NCI-H2107 treated with DMSO at 0.1 percent for 48 hours (cell line): ENCODE measurements around the gene CKLF.
"Not testable (repeated sequence)": the region's sequence is repeated elsewhere in the genome, so short reads cannot be mapped to it uniquely, and the experiment has no call there.

ENCODE experiments used
- DNase-seq: peaks from one replicate; lab custom pipeline; 2025; ENCODE audit not compliant: unreplicated experiment; lab: John Stamatoyannopoulos, UW

The CKLF gene

DNA sequence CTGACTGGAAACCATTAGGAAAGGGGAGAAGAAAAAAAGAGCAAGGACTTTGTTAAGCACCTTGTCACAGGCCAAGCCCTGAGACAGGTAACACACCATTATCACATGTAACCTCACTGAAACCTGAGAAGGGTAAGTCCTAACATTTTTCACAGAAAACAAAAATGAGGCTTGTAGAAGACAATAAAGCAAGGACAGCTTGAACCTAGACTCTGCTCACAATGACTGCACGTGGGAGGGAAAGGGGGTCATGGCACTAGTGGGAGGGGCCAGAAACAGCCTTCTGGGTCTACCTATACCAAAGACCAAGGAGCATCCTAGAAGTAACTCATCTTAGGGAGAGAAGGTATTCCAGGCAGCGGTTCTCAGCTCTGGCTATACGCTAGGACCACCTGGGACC, 10.0 kb upstream of the CKLF start:
- no peak for DNase-seq

DNA sequence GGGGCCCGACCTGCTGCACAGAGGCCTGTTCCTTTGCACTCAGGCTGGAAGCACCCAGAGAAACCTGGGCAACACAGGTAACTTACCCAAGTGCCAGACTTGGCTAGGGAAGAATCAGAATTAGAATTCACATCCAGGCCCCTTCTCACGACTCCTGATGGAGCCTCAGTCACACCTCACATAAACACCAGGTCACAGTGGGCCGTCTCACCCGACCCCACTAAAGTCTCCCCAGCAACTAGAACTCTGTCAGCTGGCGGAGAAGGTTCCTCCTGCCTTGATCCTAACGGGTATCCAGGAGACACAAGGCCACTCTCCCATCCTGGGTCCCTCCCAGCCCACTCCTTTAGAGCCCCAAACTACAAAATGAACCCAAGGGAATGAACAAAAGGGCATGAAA, 8.8 kb upstream of the CKLF start:
- DNase-seq: no peak

DNA sequence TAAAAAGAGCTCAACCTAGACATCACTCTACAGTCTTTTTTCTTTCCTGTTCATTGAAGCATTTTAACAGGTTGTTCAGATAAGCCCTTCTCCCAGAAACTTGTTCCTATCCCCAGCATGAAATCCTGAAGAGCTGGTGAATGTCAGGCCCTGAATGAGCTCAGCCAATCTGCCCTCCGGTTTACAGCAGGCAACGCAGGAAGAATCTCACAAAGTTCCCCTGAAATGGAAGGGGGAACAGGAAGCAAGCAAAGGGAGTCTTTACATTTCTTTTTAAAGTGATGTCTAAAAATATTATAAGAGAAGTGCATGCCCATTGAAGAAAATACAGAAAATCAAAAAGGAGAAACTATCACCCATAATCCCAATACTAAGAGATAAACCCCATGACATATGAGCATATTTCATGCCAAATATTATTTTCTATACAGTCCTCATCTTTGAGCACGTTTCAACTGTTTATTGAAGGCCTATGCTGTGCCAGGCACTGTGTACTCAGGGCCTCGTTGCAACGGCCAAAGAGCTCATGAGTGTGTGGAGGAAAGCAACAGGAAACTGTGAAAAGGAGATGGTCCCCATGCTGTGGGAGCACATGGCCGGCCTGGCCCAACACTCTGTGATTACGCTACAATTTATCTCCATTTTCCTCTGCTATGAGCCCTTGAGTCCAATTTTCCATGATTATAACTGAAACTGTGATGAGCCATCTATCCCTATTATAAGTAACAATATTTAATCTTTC, 8.2 kb upstream of the CKLF start:
- DNase-seq: no peak

DNA sequence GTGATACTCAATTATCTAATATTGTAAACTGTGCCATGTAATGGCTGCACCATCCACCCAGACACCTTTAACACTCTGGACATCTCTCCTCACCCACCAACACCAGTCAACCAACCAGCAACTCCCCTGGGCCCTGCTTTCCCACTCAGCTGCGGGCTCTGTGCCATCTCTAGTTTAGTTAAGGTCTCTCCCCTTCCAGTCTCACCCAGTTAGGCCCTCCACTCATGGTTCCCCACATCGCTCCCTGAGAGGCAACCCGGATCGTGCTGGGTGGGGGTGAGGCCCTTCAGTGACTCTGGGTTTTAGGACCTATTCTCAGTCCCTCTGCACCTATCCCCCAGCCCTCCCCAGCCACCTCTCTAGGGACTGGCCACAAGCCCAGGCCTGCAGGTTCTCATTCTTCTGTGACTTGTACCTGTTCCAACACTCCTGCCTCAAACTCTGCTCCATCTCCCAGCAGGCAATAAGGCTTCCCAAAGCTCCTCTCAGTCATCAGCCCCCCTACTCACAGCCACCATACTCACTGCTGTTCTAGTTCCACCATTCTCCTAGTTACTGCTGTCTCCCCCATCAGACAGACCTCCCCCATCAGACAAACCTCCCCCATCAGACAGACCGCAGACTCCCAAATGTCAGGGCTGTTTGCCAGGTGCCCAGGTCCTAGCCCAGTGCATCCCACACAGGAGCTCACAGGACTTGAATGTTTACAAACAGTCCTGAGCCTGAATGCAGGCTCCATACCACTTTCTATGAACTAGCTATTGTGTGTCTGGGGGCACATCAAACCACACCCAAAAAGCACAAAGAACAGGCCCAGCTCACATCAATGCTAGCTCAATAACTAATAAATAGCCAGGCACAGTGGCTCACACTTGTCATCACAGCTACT, 5.0 kb upstream of the CKLF start:
- DNase-seq: peak; percentile 26

DNA sequence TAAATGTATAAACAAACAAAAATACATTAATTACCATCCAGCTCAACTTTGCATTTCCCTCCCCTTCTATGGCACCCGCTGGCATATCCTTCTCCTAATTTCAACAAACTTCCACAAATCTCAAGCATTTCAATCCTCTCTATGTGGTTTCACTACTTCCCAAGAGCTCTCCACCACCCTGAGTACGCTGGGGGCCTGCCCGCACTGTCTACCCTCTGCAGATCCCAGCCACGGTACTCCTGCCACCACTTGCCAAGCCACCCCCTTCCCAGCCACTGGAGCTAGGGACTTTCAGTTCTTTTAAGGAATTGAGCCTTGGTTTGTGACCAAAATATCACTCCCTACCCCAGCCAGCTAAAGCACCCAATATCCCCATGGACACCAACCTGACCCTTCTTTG, 4.3 kb upstream of the CKLF start:
- DNase-seq: no peak

DNA sequence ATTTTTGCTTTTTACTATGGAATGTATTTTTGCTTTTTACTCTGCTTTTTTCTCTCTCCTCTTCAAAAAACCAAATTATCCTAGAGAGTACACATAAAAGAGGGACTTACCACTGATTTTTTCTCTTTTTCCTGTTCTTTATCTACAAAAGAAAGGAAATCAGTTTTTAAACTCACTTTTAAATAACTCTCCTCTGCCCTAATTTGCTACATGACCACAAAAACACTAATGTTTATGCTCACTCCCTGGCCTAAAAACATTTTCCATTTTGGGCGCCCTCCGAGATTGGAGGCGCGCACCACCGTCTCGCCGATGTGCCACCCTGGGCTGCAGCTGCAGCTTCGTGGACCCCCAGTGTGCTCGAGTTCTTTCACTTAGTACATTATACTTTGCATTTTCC, 3.5 kb upstream of the CKLF start:
- DNase-seq: no peak

DNA sequence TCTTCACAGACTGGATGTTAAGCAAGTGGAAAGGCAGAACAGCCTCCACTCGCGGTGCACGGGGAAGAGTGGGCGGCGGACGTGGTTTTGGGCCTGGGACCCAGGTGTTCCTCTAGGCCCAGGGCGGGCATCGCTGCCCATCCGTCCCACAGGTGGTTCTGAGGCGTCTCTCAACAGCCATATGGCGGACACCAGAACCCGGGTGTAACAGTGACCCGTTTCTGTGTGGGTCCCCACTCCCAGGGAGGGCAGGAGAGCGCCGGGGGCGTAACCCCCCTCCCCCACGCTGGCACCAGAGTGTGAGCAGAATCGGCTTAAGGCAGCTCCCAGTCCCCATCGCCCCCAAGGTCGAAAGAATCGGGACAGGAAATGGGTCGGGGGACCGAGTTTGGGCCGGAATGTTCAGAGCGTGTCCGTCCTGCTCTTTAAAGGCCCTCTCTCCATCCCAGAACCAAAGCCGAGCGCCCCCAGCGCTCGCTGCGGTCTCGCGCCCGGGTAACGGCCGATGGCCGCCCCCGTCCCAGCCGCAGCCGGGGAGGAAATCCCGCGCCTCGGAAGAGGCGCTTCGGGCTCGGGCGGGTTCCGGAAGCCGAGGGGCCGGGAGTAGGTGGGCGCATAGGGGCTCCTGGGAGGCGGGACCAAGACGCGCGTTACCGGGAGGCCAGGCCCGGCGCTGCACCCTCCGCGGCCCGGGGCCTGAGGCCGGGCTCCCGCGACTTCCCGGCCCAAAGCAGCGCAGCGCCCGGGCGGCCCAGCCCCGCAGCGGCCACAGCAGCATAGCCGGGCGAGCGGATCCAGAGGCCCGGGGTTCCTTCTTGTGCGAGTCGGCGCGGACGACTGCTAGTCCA, 2.9 kb upstream of the CKLF start, which contains the start of gene TK2:
TSS of gene TK2 (minus strand) at position 839 of the 848 bp plus-strand sequence. CDS start at position 778, 61 bp downstream.
- DNase-seq: no peak

DNA sequence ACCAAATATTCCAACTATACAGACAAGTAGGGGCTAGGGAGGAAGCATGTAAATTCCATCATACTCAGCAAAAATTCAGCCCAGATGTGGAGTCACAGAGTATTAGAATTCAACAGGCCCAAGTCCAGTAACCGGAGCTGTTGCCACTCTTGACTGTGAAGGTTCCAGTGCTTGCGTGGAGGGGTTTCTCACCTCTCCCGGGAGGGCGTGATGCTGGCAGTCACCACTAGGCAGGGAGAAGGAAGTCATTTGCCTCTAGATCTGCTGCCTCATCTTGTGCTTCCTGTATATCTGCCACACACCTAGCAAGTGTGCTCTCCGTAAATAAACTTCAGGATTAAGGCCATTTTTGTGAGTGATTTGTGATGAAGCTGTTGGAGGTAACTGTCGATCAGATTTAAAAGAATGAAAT, 1.0 kb upstream of the CKLF start:
- peak; percentile 12 for DNase-seq

DNA sequence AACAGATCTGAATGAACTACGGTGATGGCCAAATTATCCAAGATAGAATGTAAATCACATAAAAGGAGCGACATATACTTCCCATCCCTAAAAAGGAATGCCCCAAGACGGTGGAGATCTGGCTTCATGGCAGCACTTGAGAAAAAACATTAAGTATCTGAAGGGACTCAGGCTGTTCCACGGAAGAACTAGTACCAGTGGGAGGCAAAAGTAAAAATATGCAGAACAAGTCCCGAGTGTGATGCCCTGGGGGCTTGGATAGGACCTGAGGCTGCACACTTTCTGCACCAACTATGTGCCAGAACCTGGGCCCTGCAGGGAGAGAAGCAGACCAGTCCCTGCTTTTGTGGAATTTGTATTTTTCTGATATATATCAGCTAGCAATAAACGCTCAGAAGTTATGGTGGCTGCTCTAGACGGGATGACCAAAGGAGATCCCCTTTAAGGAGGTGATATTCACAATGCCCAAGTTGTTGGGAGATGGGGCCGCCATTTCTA, 539 bp upstream of the CKLF start:
- no peak for DNase-seq

DNA sequence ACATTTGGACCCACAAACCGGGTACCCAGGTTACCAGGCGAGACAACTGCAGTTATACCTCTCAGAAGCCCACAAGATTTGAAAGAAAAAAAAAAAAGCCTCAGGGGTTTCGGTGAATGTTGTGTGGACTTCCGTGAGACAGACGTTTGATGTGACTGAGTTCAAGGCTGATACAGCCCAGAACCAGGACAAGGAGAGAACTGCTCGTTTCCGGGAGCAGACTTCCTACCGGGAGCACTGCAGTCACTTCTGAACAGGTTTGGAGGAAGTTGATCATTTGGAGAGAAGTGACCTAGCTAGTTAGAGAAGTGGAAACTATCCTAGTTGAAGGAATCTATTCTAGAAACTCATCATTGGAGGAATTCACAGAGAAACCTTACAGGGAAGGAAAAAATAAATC, 847 bp downstream of the CKLF start:
- no peak for DNase-seq

DNA sequence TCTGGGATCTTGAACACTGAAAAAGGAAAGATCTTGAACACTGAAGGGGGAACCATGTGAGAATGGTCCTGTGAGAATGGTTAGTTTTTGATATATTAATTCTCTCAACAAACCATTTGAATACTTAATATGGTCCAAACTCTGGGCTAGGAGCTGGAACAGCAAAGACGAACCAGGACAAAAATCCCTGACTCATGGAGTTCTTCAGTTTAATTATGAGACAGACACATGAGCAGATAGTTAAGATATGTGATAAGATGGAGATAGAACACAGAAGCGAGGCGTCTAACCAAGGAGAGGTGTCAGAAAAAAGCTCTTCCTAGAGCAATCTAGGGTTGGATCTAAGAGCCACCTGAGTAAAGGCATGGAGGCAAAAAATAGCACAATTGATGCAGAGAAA, 1.6 kb downstream of the CKLF start:
- DNase-seq: no peak

DNA sequence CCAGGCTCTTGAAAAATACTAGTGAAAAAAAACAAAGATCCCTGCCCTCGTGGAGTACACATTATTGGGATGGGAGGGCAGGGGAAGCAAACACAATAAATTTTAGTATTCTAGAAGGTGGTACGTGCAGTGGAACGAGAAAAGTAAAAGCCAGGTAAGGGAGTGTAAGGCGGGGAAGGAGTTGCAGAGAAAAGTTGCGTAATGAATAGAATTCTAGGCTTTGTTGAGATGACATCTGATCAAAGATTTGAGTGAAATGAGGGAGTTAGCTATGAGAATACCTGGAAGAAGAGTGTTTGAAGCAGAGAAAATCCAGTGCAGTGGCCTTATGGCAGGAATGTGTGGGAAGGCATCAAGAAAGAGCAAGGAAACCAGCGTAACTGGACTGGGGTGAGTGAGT, 2.1 kb downstream of the CKLF start:
- no peak for DNase-seq

DNA sequence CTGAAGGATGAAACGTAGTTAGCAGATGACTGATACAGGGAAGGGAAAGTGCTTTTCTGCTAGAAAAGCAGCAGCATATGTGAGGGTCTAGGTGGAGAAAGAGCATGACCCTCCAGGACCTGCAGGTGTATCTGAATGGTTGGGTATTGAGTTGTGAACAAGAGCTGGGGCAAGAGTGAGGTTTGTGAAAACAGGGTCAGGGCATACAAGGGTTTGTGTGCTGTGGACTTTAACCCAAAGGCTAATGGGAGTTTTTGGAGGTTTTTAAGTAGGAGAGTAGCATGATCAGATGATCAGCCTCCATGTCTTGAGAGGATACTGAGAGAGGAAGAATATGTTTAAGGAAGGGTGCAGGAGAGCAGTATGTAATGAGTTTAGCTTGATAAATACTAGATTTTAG, 7.7 kb downstream of the CKLF start:
- DNase-seq: no peak

DNA sequence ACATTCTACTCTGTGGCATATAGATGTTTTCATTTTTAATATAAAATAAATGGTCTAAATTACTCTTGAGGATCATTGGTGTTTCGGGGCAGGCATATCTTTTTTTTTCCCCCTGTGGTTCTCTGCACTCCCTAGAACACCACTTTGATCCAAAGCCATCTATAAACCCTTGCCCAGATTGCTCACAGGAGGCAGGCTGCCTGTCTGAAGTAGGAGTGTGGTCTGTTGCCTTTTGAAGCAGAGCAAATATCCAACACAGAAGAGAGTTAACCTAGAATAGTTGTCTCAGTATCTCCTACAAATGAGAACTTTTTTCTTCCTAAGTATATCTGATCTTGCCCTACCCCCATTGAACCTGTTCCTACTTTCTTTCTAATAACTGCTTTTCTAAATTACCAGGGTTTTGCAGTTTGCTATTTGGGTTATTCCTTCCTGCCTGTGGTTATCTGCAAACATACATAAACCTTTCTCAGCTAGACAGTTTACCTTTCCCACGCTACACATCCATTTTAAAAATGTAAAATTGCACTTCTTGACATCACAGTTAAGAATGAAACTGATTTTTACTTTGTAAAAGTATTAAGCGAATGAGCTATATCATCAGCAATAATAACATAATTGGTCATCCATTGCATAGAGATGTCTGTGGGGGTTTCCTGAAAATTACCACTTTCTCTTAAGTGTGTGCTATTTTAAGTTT, 9.2 kb downstream of the CKLF start:
- no peak for DNase-seq

DNA sequence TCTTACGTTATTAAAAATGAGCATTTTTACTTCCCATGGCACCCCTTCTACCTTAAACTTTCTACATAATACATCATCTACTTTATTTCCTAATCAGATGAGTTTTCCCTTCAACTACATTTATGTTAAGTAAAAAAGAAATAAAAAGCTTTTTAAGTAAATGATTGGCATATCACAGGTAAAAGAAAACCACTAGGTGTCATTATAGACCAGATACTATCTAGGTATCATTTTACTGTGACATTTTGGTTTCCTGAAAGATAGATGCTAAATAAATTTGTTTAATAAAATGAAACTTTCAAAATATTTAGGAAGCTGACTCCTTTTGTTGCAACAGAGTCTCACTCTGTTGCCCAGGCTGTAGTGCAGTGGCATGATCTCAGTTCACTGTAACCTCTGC, 10.0 kb downstream of the CKLF start:
- DNase-seq: no peak

DNA sequence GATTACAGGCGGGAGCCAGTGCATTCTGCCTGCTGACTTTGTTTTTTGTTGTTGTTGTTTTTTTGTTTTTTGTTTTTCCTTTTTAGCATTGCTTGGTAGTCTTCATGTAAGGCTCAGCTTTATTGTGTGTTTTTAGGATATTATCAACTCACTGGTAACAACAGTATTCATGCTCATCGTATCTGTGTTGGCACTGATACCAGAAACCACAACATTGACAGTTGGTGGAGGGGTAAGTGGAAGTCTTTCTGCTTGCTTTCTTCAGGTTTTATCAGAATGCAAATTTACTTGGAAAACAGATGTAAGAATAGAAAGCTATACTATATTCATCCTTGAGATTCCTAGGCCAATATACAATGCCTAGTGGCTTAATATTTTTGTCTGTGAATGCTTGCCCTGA, 10.6 kb downstream of the CKLF start:
- DNase-seq: no peak

DNA sequence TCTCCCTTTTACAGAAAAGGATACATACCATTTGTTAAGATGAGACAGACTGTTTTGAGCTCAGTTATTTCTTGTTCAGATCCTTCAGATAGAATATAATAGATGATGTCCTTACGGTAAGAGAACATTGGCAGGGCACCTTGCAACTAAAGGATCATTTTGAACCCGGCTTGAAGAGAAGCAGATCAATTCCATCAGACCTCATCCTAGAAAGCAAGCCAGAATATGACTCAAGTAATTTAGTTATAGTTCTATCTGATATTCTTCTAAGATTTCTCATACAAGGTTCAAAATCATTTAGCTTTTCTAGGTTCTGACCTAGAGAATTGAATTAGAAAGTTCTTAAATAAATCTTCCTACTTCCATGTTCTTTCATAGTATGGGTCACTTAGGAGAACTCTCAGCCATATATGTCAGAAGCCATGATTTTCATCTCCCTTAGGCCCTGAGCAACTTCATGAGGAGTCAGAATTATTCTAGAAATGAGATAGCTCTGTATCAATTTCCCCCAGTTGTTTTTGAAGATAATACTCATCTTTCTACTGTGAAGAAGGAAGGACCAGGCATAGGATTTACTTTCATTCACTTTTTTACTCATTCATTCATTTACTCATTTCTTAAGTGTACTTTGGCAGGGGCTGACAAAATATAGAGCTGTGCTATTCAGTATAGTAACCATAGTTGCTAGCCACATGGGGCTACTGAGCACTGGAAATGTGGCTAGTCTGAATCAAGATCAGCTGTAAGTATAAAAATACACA, 11.4 kb downstream of the CKLF start:
- DNase-seq: no peak

DNA sequence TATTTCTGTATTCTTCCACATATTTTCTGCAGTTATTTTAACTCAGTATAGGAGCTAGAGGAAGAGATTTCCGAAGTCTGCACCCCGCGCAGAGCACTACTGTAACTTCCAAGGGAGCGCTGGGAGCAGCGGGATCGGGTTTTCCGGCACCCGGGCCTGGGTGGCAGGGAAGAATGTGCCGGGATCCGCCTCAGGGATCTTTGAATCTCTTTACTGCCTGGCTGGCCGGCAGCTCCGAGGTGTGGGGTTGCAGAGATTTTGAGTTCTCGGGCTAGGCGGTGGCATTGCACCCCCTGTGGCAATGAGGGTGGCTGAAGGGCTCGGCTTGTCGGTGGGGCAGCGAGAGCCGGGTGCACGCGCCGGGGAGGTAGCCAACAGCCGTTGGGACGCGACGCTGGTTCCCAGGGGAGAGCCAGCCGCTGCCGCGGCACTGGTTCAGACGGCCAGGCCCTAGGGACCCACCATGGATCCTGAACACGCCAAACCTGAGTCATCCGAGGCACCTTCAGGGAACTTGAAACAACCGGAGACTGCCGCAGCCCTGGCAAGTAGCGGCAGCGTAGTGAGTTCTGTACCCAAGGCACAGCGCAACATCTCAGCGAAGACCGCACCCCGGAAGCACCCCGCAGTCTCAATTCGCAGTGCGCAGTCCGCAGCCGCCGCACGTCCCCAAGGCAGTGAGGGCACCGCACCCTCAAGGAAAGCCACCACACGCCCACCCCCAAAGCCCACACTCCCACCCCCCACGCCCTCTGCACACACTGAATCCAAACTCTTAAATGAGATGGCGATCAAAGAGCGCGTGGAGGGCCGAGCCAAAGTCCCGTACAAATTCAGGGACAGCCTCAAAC, 13.9 kb downstream of the CKLF start, which contains the start of gene CMTM1:
TSS of gene CMTM1 (plus strand) at position 389 of the 851 bp plus-strand sequence. CDS start at position 464, 75 bp downstream.
- DNase-seq: no peak

DNA sequence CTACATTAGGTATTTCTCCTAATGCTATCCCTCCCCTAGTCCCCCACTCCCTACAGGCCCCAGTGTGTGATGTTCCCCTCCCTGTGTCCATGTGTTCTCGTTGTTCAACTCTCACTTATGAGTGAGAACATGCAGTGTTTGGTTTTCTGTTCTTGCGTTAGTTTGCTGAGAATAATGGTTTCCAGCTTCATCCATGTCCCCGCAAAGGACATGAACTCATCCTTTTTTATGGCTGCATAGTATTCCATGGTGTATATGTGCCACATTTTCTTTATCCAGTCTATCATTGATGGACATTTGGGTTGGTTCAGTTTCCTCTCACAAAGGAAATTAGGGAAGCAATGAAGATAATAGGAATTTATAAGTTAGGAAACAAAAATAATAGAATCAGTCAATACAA, 14.9 kb downstream of the CKLF start:
- not testable (repeated sequence) for DNase-seq
